GM18499 (cell line): ENCODE data around the gene ELFN1.
"Not testable (repeated sequence)": the region's sequence is repeated elsewhere in the genome, so short reads cannot be mapped to it uniquely, and the experiment has no call there.

ENCODE experiments used
- ATAC-seq: cut with Tn5 transposase; IDR thresholded peaks from one replicate; pipeline ENCODE4 v1.9.1; 2021; ENCODE audit warnings: moderate number of reproducible peaks; ENCODE audit not compliant: insufficient read depth, unreplicated experiment

Gene ELFN1

DNA sequence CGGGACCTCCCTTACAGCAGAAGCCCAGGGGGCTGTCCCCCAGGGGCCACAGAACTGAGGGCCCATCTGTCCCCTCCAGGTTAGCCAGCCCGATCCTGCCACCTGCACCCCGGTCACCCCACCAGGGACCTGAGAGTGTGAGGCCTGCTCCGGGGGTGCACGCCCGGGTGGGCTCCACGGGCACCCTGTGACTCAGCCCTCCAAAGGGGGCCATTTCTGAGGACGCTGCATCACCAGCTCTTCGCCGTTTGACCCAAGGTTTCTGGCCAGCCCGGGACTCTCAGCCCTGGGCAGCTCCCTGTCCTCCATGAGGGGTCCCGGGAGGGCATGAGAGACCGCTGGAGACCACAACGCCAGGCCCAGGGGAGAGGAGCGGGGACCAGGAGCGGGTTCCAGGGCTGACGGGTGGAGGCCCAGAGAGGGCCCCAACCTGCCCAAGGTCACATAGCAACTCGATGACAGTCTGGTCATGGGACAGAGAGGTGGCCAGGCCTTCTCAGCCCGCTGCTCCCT, 79.3 kb downstream of the ELFN1 start:
- no peak for ATAC-seq

DNA sequence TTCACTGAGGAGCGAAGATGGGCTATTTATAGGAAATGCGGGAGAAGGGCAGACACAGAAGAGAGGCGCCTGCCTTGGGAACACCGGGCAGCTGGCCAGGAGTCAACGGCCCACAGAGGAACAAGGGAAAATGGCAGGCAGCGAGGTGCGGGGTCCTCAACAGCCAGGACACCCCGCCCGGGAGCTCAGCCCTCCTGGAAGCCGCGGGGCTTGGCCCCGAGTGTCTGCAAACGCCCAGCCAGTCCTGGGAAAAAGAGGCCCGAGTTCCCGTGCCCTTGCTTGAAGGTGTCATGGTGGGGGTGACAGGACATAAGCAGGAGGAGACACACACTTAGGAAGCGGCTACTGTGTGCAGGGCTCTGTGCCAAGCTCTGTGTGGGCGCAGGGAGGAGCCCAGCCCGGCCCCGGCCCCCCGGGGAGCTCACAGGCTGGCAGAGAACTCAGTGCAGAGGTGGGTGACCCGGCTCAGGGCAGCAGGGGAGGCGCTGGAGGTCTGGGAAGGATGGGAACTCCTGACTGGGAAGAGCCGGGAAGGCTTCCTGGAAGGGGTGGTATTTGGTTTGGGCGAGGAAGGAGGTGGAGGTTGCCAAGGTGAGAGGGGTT, 79.9 kb downstream of the ELFN1 start:
- no peak for ATAC-seq

DNA sequence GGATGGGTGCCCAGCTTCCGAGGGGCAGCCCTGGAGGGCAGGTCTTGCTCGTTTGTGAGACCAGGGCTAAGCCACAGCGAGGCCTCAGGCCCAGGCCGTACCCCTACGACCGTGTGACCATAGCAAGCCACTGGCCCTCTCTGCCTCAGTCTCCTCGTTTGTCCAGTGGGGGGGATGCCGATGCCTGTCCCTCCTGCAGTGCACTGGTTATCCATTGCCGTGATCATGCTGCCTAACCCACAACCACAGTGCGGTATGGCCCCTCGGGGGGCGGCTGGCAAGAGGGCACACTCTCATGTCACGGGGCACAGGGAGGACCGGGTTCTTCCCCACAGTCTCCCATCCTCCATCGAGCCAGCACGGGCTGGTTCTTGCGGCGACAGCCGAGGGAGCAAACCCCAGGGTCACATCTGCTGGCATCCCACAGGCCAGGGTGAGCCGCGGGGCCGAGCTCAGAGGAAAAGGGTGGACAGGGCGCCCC, 80.5 kb downstream of the ELFN1 start:
- no peak for ATAC-seq

- no peak for ATAC-seq
These were observed 82.0 kb downstream of the ELFN1 start for GRCh38 chr7:1752111-1752510.

- no peak for ATAC-seq
These were observed 82.9 kb downstream of the ELFN1 start for GRCh38 chr7:1752771-1753563.

- ATAC-seq: no peak
These were observed 83.4 kb downstream of the ELFN1 start for GRCh38 chr7:1753564-1753867.

DNA sequence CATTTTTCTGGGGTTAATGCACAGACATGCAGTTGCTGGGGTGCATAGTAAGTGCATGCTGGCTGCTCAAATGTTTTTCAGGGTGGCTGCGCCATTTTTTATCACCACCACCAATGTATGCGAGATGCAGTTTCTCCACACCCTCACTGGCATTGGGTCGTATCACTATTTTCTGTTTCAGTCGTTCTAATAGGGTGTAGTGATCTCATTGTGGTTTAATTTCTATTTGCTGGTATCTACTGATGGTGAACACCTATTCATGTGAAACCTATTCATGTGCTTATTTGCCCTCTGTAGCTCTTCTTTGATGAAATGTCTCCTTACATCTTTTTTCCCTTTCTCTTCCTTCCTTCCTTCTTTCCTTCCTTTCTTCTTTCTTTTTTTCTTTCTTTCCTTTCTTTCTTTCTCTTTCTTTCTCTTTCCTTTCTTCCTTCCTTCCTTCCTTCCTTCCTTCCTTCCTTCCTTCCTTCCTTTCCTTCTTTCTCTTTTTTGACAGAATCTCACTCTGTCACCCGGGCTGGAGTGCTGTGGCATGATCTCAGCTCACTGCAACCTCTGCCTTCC, 84.3 kb downstream of the ELFN1 start:
- no peak for ATAC-seq

DNA sequence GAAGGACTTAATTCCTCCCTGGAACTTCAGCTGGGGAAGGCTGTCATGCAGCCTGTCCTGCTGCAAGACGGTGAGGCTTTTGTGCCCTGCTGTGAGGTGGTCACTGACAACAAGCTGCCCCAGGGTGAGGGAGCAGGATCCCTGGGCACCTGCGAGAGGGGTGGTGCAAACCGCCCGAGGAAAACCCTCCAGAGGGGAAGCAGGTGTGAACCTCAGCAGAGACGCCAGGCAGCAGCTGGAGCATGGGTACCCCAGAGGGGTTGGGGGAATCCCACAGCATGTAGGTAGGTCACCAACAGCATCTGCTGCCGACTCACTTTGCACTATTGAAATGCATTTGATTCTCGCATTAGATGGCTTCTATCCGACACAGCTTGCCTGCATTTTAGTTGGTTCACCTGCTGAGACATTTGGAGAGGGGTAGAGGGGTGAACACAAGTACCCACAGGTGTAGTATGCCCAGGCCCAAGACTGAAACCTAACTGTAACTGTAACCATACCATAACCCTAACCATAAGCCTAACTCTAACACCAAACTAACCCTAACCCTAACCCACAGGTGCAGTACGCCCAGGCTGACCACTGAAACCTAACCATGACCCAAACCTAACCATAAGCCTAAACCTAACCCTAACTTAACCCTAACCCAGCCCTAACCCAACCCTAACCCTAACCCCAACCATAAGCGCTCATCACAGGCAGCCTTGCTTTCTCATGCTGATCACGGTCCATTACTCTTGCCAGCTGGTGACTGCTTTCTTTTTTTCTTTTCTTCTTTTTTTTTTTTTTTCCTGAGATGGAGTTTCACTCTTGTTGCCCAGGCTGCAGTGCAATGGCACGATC, 85.9 kb downstream of the ELFN1 start:
- ATAC-seq: no peak

DNA sequence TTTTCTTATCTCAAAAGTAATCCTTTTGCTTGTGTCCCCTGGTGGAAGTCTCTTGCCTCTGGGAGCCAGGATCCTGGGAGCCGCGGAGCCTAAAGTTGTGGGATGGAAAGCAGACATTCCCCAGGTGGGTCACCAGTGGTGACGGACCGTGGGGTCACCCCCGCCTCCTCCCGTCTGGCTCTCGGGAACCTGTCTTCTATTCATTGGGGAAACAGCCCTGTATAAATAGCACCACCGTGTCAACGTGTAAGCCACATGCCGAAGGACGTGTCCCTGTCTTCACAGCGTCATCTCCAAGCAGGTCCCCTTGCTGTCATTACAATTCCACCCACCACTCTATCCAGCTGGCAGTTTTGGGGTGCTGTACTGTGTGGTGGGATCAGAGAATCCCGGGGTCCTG, 87.5 kb downstream of the ELFN1 start:
- ATAC-seq: no peak

GRCh38 chr7:1758028-1758858, 88.2 kb downstream of the ELFN1 start:
- no peak for ATAC-seq

GRCh38 chr7:1758859-1759521, 88.9 kb downstream of the ELFN1 start:
- ATAC-seq: no peak

DNA sequence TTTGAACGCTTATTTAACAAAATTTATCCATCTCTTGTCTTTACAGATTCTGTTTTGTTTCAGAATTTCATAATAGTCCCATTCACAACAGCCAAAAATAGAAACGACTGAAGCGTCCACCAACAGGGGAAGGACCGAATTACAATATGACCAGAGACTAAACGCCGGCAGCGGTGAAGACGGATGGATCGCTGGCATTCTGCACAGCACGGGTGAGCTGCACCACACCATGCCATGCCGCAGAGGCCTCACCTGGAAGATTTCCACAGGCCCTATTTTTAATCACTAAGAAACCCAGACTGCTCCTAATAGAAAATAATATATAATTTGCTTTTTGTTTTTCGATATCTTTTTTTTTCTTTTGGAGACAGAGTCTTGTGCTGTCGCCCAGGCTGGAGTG, 91.0 kb downstream of the ELFN1 start:
- ATAC-seq: no peak

GRCh38 chr7:1761774-1762173, 91.7 kb downstream of the ELFN1 start:
- ATAC-seq: no peak

DNA sequence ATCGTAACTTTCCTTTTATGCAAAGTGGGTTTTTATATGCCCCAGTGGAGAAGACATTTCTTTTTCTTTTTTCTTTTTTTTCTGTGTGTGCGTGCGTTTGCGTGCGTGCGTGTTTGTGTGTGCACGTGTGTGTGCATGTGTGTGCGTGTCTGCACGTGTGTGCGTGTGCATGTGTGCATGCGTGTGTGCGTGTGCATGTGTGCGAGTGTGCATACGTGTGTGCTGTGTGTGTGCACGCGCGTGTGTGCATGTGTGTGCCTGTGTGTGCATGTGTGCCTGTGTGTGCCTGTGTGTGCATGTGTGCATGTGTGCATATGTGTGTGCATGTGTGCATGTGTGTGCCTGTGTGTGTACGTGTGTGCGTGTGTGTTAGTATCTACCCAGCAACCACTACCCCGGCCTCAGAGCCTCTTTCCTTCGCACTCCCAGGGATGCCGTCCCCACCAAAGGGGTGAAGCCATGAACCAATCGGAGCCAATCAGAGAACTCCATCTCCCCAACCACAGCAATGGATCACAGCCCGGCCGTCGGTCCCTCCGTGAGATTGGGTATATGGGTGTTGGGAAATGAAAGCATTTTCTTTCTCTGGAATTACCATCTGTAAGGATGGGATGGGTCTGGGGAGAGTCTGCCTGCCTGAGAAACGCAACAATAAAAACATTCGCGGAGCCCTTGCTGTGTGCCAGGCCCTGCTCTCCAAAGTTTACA, 92.3 kb downstream of the ELFN1 start:
- ATAC-seq: no peak

DNA sequence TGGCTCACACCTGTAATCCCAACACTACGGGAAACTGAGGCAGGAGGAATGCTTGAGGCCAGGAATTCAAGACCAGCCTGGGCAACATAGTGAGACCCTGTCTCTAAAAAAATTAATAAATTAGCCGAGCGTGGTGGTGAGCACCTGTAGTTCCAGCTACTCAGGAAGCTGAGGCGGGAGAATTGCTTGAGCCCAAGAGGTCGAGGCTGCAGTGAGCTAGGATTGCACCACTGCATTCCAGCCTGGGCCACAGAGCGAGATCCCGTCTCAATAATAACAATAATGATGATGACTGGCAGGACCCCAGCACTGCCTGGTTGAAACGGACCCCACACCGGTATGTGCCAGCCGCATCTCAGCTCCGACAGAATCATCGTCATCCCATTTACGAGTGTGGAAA, 93.0 kb downstream of the ELFN1 start:
- ATAC-seq: no peak

GRCh38 chr7:1763911-1764310, 93.8 kb downstream of the ELFN1 start:
- not testable (repeated sequence) for ATAC-seq

DNA sequence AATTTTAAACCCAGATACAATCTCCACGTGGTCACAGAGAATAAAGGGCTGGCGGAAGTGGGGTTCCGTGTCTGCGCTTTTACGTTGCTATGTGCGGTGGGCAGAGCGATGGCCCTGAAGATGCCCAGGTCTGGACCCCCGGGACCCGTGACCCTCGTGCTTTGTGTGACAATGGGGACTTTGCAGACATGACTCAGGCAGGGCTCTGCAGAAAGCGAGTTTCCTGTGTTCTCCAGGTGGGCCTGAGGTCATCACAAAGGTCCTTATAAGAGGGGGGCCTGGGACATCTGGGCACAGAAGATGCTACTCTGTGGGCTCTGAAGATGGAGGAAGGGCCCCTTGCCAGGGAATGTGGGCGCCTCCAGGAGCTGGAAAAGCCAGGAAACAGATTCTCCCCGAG, 95.3 kb downstream of the ELFN1 start:
- ATAC-seq: no peak

GRCh38 chr7:1767524-1767923, 97.4 kb downstream of the ELFN1 start:
- no peak for ATAC-seq

GRCh38 chr7:1768832-1769231, 98.8 kb downstream of the ELFN1 start:
- ATAC-seq: no peak
